IPS-15b (cell line): ENCODE measurements around the gene MBNL2.

ENCODE experiments used
- H3K27me3 ChIP-seq: one replicate; pipeline ENCODE4 v1.6.1; 2013; ENCODE audit warnings: low read length; ENCODE audit not compliant: control insufficient read depth, insufficient read depth
- H3K36me3 ChIP-seq: one replicate; pipeline ENCODE4 v1.6.1; 2013; ENCODE audit warnings: low read length; ENCODE audit not compliant: control insufficient read depth, insufficient read depth
- H3K4me1 ChIP-seq: one replicate; pipeline ENCODE4 v1.6.1; 2013; ENCODE audit warnings: mild to moderate bottlenecking, low read length; ENCODE audit not compliant: control insufficient read depth, insufficient read depth
- H3K4me3 ChIP-seq: one replicate; pipeline ENCODE4 v1.5.1; 2013; ENCODE audit warnings: low read depth, low read length
- H3K9ac ChIP-seq: one replicate; pipeline ENCODE4 v1.6.1; 2013; ENCODE audit warnings: low read depth, mild to moderate bottlenecking, low read length
- H3K9me3 ChIP-seq: one replicate; pipeline ENCODE4 v1.6.1; 2013; ENCODE audit warnings: mild to moderate bottlenecking, low read length; ENCODE audit not compliant: control insufficient read depth, insufficient read depth

The MBNL2 gene

GRCh38 chr13:97432917-97433726 lies 211.0 kb downstream of the MBNL2 start:
- H3K9me3 ChIP-seq: no peaks in the 10 kb centered on the region
- no peaks in the 10 kb centered on the region for H3K36me3 ChIP-seq
- H3K9ac ChIP-seq: no peak overlapping the region
- peaks cover 2% of the 10 kb centered on the region for H3K4me1 ChIP-seq
- no peaks in the 10 kb centered on the region for H3K27me3 ChIP-seq
- peak overlapping the region; percentile 80 for H3K4me3 ChIP-seq

GRCh38 chr13:97433727-97434396 lies 211.7 kb downstream of the MBNL2 start, which contains the start of gene RAP2A:
TSS of gene RAP2A (plus strand) at chr13:97434169. CDS start at chr13:97434471, 302 bp downstream.
- peaks cover 2% of the 10 kb centered on the region for H3K4me1 ChIP-seq
- no peaks in the 10 kb centered on the region for H3K27me3 ChIP-seq
- H3K4me3 ChIP-seq: peak within 1 kb of the TSS; percentile 76
- H3K9ac ChIP-seq: peak within 1 kb of the TSS; percentile 71
- no peaks in the 10 kb centered on the region for H3K9me3 ChIP-seq
- no peaks in the 10 kb centered on the region for H3K36me3 ChIP-seq

- H3K9me3 ChIP-seq: no peaks in the 10 kb centered on the region
- peak overlapping the region; percentile 71 for H3K9ac ChIP-seq
- peaks cover 2% of the 10 kb centered on the region for H3K4me1 ChIP-seq
- peak overlapping the region; percentile 76 for H3K4me3 ChIP-seq
- no peaks in the 10 kb centered on the region for H3K27me3 ChIP-seq
- H3K36me3 ChIP-seq: no peaks in the 10 kb centered on the region
Observed at GRCh38 chr13:97434397-97435201, 212.5 kb downstream of the MBNL2 start.

GRCh38 chr13:97435323-97435722 lies 213.2 kb downstream of the MBNL2 start:
- Histone ChIP-seq H3K4me3 (peak overlapping the region; percentile 76), H3K36me3 (no peaks in the 10 kb centered on the region), H3K9ac (peak overlapping the region; percentile 26), H3K9me3 (no peaks in the 10 kb centered on the region), H3K27me3 (no peaks in the 10 kb centered on the region), H3K4me1 (peaks cover 2% of the 10 kb centered on the region)

GRCh38 chr13:97435794-97436193 lies 213.7 kb downstream of the MBNL2 start:
- Histone ChIP-seq H3K4me3 (peak overlapping the region; percentile 16), H3K9ac (peak overlapping the region; percentile 26), H3K36me3 (no peaks in the 10 kb centered on the region), H3K4me1 (peaks cover 2% of the 10 kb centered on the region), H3K27me3 (no peaks in the 10 kb centered on the region), H3K9me3 (no peaks in the 10 kb centered on the region)

- Histone ChIP-seq H3K4me1 (no peaks in the 10 kb centered on the region), H3K27me3 (no peaks in the 10 kb centered on the region), H3K9ac (no peak overlapping the region), H3K4me3 (no peak overlapping the region), H3K9me3 (no peaks in the 10 kb centered on the region), H3K36me3 (no peaks in the 10 kb centered on the region)
Observed at GRCh38 chr13:97436845-97437244, 214.7 kb downstream of the MBNL2 start.

GRCh38 chr13:97437729-97438128 lies 215.6 kb downstream of the MBNL2 start:
- Histone ChIP-seq H3K9me3 (no peaks in the 10 kb centered on the region), H3K9ac (no peak overlapping the region), H3K4me1 (no peaks in the 10 kb centered on the region), H3K4me3 (no peak overlapping the region), H3K27me3 (no peaks in the 10 kb centered on the region), H3K36me3 (no peaks in the 10 kb centered on the region)

GRCh38 chr13:97438856-97439595 lies 216.9 kb downstream of the MBNL2 start:
- no peaks in the 10 kb centered on the region for H3K27me3 ChIP-seq
- no peak overlapping the region for H3K9ac ChIP-seq
- no peaks in the 10 kb centered on the region for H3K36me3 ChIP-seq
- H3K4me3 ChIP-seq: no peak overlapping the region
- no peaks in the 10 kb centered on the region for H3K9me3 ChIP-seq
- H3K4me1 ChIP-seq: no peaks in the 10 kb centered on the region

GRCh38 chr13:97440598-97441170 lies 218.6 kb downstream of the MBNL2 start:
- Histone ChIP-seq H3K9ac (no peak overlapping the region), H3K27me3 (no peaks in the 10 kb centered on the region), H3K9me3 (no peaks in the 10 kb centered on the region), H3K4me1 (no peaks in the 10 kb centered on the region), H3K36me3 (no peaks in the 10 kb centered on the region), H3K4me3 (no peak overlapping the region)

- H3K4me3 ChIP-seq: no peak overlapping the region
- H3K9me3 ChIP-seq: no peaks in the 10 kb centered on the region
- H3K9ac ChIP-seq: no peak overlapping the region
Observed at GRCh38 chr13:97441368-97441767, 219.2 kb downstream of the MBNL2 start.

More at GRCh38 chr13:97441368-97441767, 219.2 kb downstream of the MBNL2 start:
- no peaks in the 10 kb centered on the region for H3K4me1 ChIP-seq
- H3K36me3 ChIP-seq: no peaks in the 10 kb centered on the region
- no peaks in the 10 kb centered on the region for H3K27me3 ChIP-seq
